H9 (cell line): Measurements from ENCODE around the gene PLA2G5. TPM values are rescaled to one million over a fixed set of nuclear protein-coding genes. Genes with fewer than 3 reads are reported as not detected.

Experiments
- DNase-seq: peaks from one replicate; pipeline ENCODE4 v3.0.0-alpha.2; 2017
- H2AFZ ChIP-seq: one replicate; pipeline ENCODE4 v1.6.1; 2013; ENCODE audit warnings: mild to moderate bottlenecking, low read length, control low read depth, moderate library complexity
- H2AK5ac ChIP-seq: 2 replicates; pipeline ENCODE4 v1.6.1; 2013; ENCODE audit warnings: low read length, control low read depth, mixed read lengths; ENCODE audit not compliant: insufficient read length
- H2BK120ac ChIP-seq: one replicate; pipeline ENCODE4 v1.6.1; 2013; ENCODE audit warnings: low read depth, mild to moderate bottlenecking, low read length, control low read depth, inconsistent platforms; ENCODE audit not compliant: poor library complexity, severe bottlenecking
- H2BK12ac ChIP-seq: 2 replicates; pipeline ENCODE4 v1.6.1; 2013; ENCODE audit warnings: low read length, control low read depth, mixed read lengths, low read depth; ENCODE audit not compliant: insufficient read length
- H2BK15ac ChIP-seq: 2 replicates; pipeline ENCODE4 v1.6.1; 2013; ENCODE audit warnings: low read depth, low read length, control low read depth
- H2BK20ac ChIP-seq: one replicate; pipeline ENCODE4 v1.6.1; 2013; ENCODE audit warnings: low read depth, mild to moderate bottlenecking, low read length, control low read depth, inconsistent platforms; ENCODE audit not compliant: poor library complexity, severe bottlenecking
- H2BK5ac ChIP-seq: 2 replicates; pipeline ENCODE4 v1.6.1; 2013; ENCODE audit warnings: low read length, control low read depth, mixed read lengths; ENCODE audit not compliant: insufficient read length
- H3K14ac ChIP-seq: 2 replicates; pipeline ENCODE4 v1.6.1; 2013; ENCODE audit warnings: low read length, control low read depth; ENCODE audit not compliant: insufficient read depth
- H3K18ac ChIP-seq: 2 replicates; pipeline ENCODE4 v1.6.1; 2013; ENCODE audit warnings: low read depth, mild to moderate bottlenecking, mixed read lengths, low read length, control low read depth; ENCODE audit not compliant: insufficient read length
- H3K23ac ChIP-seq: 2 replicates; pipeline ENCODE4 v1.6.1; 2013; ENCODE audit warnings: low read length, control low read depth, mixed read lengths, low read depth; ENCODE audit not compliant: insufficient read length
- H3K23me2 ChIP-seq: 2 replicates; pipeline ENCODE4 v1.6.1; 2013; ENCODE audit warnings: low read depth, mild to moderate bottlenecking, mixed read lengths, low read length, control low read depth; ENCODE audit not compliant: insufficient read length, poor library complexity, severe bottlenecking
- H3K27ac ChIP-seq: 2 replicates; pipeline ENCODE4 v1.5.1; 2013; ENCODE audit warnings: low read length, control low read depth, mixed read lengths, low read depth; ENCODE audit not compliant: insufficient read length
- H3K27me3 ChIP-seq: 2 replicates; pipeline ENCODE4 v1.6.1; 2013; ENCODE audit warnings: low read length, control low read depth, inconsistent platforms; ENCODE audit not compliant: insufficient read depth
- H3K4ac ChIP-seq: 2 replicates; pipeline ENCODE4 v1.6.1; 2013; ENCODE audit warnings: low read depth, mild to moderate bottlenecking, control low read depth, inconsistent platforms, low read length, moderate library complexity
- H3K4me1 ChIP-seq: 2 replicates; pipeline ENCODE4 v1.6.1; 2013; ENCODE audit warnings: low read length, control low read depth, inconsistent platforms; ENCODE audit not compliant: insufficient read depth
- H3K4me2 ChIP-seq: 2 replicates; pipeline ENCODE4 v1.6.1; 2013; ENCODE audit warnings: low read length, control low read depth, mixed read lengths; ENCODE audit not compliant: insufficient read length, insufficient read depth
- H3K56ac ChIP-seq: 2 replicates; pipeline ENCODE4 v1.6.1; 2013; ENCODE audit warnings: low read depth, mild to moderate bottlenecking, mixed read lengths, low read length, control low read depth; ENCODE audit not compliant: insufficient read length
- H3K79me1 ChIP-seq: 2 replicates; pipeline ENCODE4 v1.6.1; 2013; ENCODE audit warnings: low read depth, mild to moderate bottlenecking, moderate library complexity, low read length, control low read depth, inconsistent platforms; ENCODE audit not compliant: insufficient read depth, poor library complexity, severe bottlenecking
- H3K79me2 ChIP-seq: 2 replicates; pipeline ENCODE4 v1.6.1; 2013; ENCODE audit warnings: low read length, control low read depth, inconsistent platforms; ENCODE audit not compliant: insufficient read depth
- H3K9ac ChIP-seq: 2 replicates; pipeline ENCODE4 v1.6.1; 2013; ENCODE audit warnings: low read length, control low read depth, mixed read lengths; ENCODE audit not compliant: insufficient read length; ENCODE audit errors: extremely low read depth
- H3K9me3 ChIP-seq: one replicate; pipeline ENCODE4 v1.6.1; 2013; ENCODE audit warnings: low read depth, low read length, inconsistent platforms; ENCODE audit not compliant: control insufficient read depth
- H3T11ph ChIP-seq: one replicate; pipeline ENCODE4 v1.6.1; 2013; ENCODE audit warnings: mild to moderate bottlenecking, low read length, control low read depth, inconsistent platforms
- H4K20me1 ChIP-seq: one replicate; pipeline ENCODE4 v1.6.1; 2013; ENCODE audit not compliant: control insufficient read depth, insufficient read length, insufficient read depth
- H4K5ac ChIP-seq: 2 replicates; pipeline ENCODE4 v1.6.1; 2013; ENCODE audit warnings: low read depth, mild to moderate bottlenecking, mixed read lengths, low read length, control low read depth; ENCODE audit not compliant: insufficient read length
- H4K8ac ChIP-seq: replicated peaks from 2 replicates; pipeline ENCODE4 v1.6.1; 2013; ENCODE audit warnings: low read length, control low read depth, mixed read lengths, low read depth; ENCODE audit not compliant: insufficient read length
- H4K91ac ChIP-seq: 2 replicates; pipeline ENCODE4 v1.6.1; 2013; ENCODE audit warnings: low read depth, mild to moderate bottlenecking, moderate library complexity, mixed read lengths, low read length, control low read depth; ENCODE audit not compliant: insufficient read length
- H3K27ac Mint-ChIP-seq, 3 experiments: 2 replicates in 2 of 3; 3 replicates in 1 of 3; pipeline ENCODE4 v1.8.0; 2020 to 2021; ENCODE audit warnings: mixed read lengths in 3 of 3, mild to moderate bottlenecking in 1 of 3, moderate library complexity in 1 of 3
- H3K27me3 Mint-ChIP-seq: 2 replicates; pipeline ENCODE4 v1.8.0; 2021; ENCODE audit warnings: low read depth, mild to moderate bottlenecking, moderate library complexity, mixed read lengths
- H3K36me3 Mint-ChIP-seq, 3 experiments: 2 replicates in 2 of 3; 3 replicates in 1 of 3; pipeline ENCODE4 v1.8.0; 2020 to 2021; ENCODE audit warnings: low read depth in 3 of 3, mixed read lengths in 3 of 3; ENCODE audit not compliant: insufficient read depth in 1 of 3
- H3K4me1 Mint-ChIP-seq, 2 experiments: 2 replicates each; pipeline ENCODE4 v1.8.0; 2020; ENCODE audit warnings: mixed read lengths in 2 of 2
- H3K4me3 Mint-ChIP-seq, 2 experiments: 2 replicates in 1 of 2; 3 replicates in 1 of 2; pipeline ENCODE4 v1.8.0; 2020 to 2021; ENCODE audit warnings: mild to moderate bottlenecking in 2 of 2, mixed read lengths in 2 of 2, moderate library complexity in 1 of 2
- H3K9me3 Mint-ChIP-seq, 2 experiments: 2 replicates in 1 of 2; 3 replicates in 1 of 2; pipeline ENCODE4 v1.8.0; 2020; ENCODE audit warnings: mild to moderate bottlenecking in 2 of 2, mixed read lengths in 2 of 2, moderate library complexity in 1 of 2
- CTCF ChIP-seq: fragments of 200-600 bp; sonication (generic); conservative IDR thresholded peaks from 3 replicates; pipeline ENCODE4 v1.8.0; 2021; ENCODE audit warnings: antibody characterized with exemption, mild to moderate bottlenecking
- WGBS: extraction: QIAGEN DNeasy Blood & Tissue Kit; methylation state at CpG from one replicate; pipeline ENCODE4 v1.1.7; 2013; ENCODE audit warnings: missing lambda C conversion rate, low lambda C conversion rate, mixed read lengths; ENCODE audit not compliant: insufficient read length; ENCODE audit errors: extremely low coverage; 5-methylcytosine and 5-hydroxymethylcytosine counted together
- total RNA-seq: library from RNA; stranded (reverse); gene quantifications from 2 replicates; pipeline ENCODE4 v1.2.1, GENCODE V29; 2021

The PLA2G5 gene
- total RNA-seq, 1 experiment from 2014 or later = not detected

- Histone ChIP-seq H3K4me2 (no peak overlapping the region), H3K14ac (no peak overlapping the region), H2BK15ac (no peak overlapping the region), H2AK5ac (no peak overlapping the region), H3K18ac (no peak overlapping the region), H3K9ac (no peak overlapping the region), H3T11ph (no peak overlapping the region), H2BK12ac (no peak overlapping the region), H4K5ac (no peak overlapping the region), H3K27ac (no peak overlapping the region), H2AFZ (no peak overlapping the region), H3K79me2 (no peaks in the 10 kb centered on the region), H4K91ac (no peak overlapping the region), H3K9me3 (no peaks in the 10 kb centered on the region), H3K27me3 (no peaks in the 10 kb centered on the region), H3K79me1 (no peaks in the 10 kb centered on the region), H3K23me2 (no peaks in the 10 kb centered on the region), H3K4ac (no peak overlapping the region), H2BK20ac (no peak overlapping the region), H3K4me1 (peaks cover 2% of the 10 kb centered on the region; the same call in 1 of the 2 replicates), H2BK5ac (no peak overlapping the region), H3K23ac (no peak overlapping the region), H3K56ac (no peak overlapping the region), H2BK120ac (no peak overlapping the region), H4K8ac (no peak overlapping the region), H4K20me1 (no peaks in the 10 kb centered on the region)
- H3K36me3 Mint-ChIP-seq = peaks cover 0 to 1% (median 0%) of the 10 kb centered on the region in 3 experiments; a peak in 2 of 7 replicates
- no peak overlapping the region for H3K27ac Mint-ChIP-seq
- H3K4me1 Mint-ChIP-seq = peaks cover 11% of the 10 kb centered on the region in 2 experiments
- no peak for TF ChIP-seq CTCF
- H3K4me3 Mint-ChIP-seq = no peak overlapping the region
- peaks cover 6 to 14% of the 10 kb centered on the region in 2 experiments for H3K9me3 Mint-ChIP-seq
- 0 out of 2 replicates have a peak, but pooled peaks cover 2% of the 10 kb centered on the region for H3K27me3 Mint-ChIP-seq
- DNase-seq = no peak
- no CpG with 5 or more reads among the region's 4 CpGs for WGBS
These were observed 37.4 kb downstream of the PLA2G5 start for GRCh38 chr1:20107351-20107750.
